NT2/D1 (cell line): ENCODE measurements around the gene B3GLCT.

Experiments used
- DNase-seq: peaks from one replicate; pipeline ENCODE4 v3.0.0-alpha.2; 2011; ENCODE audit warnings: low read depth, low spot score
- H3K27me3 ChIP-seq: 2 replicates; pipeline ENCODE4 v1.6.0; 2011; ENCODE audit warnings: mild to moderate bottlenecking; ENCODE audit not compliant: insufficient read length, insufficient read depth
- H3K36me3 ChIP-seq: 2 replicates; pipeline ENCODE4 v1.6.1; 2011; ENCODE audit warnings: mild to moderate bottlenecking, low read length, mixed read lengths; ENCODE audit not compliant: insufficient read depth, insufficient read length
- H3K4me1 ChIP-seq: 2 replicates; pipeline ENCODE4 v1.5.1; 2011; ENCODE audit not compliant: insufficient read depth, insufficient read length
- H3K4me3 ChIP-seq: 2 replicates; pipeline ENCODE4 v1.5.1; 2011; ENCODE audit warnings: low read depth; ENCODE audit not compliant: insufficient read length
- H3K9ac ChIP-seq: 2 replicates; pipeline ENCODE4 v1.6.0; 2011; ENCODE audit warnings: low read depth; ENCODE audit not compliant: insufficient read length
- H3K9me3 ChIP-seq: 2 replicates; pipeline ENCODE4 v1.5.1; 2011; ENCODE audit warnings: mild to moderate bottlenecking, low read length; ENCODE audit not compliant: insufficient read depth
- SUZ12 ChIP-seq: IDR thresholded peaks from 2 replicates; pipeline ENCODE4 v1.6.1; 2011; ENCODE audit not compliant: insufficient read length, insufficient read depth; ENCODE audit errors: extremely low read depth
- YY1 ChIP-seq: IDR thresholded peaks from 2 replicates; pipeline ENCODE4 v1.6.1; 2011; ENCODE audit not compliant: insufficient read length, insufficient read depth
- ZNF274 ChIP-seq: IDR thresholded peaks from 2 replicates; pipeline ENCODE4 v1.6.1; 2011; ENCODE audit warnings: mild to moderate bottlenecking, low read depth, low read length

B3GLCT gene

DNA sequence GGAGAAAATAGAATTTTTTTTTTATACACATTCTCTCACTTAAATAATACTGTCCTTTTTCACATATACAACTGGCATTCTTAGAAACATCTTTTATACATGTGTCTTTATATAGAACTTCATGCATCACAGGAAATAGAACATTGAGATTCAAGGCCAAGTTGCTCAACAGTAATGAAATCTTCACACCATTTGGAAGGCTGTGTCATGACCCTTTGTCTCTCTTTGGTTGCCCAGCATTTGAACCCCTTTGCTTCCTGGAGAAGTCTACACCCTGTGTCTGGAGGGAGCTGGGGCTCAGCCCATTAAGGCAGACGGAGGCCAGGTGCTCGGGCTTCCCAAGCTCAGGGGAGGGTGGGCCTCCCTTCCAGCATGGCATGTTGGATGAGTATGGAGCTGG, 41.1 kb downstream of the B3GLCT start:
- no peak overlapping the region for H3K9ac ChIP-seq
- no peaks in the 10 kb centered on the region for H3K36me3 ChIP-seq
- H3K4me3 ChIP-seq = no peak overlapping the region
- H3K27me3 ChIP-seq = no peaks in the 10 kb centered on the region
- no peak for TF ChIP-seq YY1
- no peak for TF ChIP-seq SUZ12
- no peak for TF ChIP-seq ZNF274
- H3K9me3 ChIP-seq = no peaks in the 10 kb centered on the region
- no peak for DNase-seq
- no peaks in the 10 kb centered on the region for H3K4me1 ChIP-seq

DNA sequence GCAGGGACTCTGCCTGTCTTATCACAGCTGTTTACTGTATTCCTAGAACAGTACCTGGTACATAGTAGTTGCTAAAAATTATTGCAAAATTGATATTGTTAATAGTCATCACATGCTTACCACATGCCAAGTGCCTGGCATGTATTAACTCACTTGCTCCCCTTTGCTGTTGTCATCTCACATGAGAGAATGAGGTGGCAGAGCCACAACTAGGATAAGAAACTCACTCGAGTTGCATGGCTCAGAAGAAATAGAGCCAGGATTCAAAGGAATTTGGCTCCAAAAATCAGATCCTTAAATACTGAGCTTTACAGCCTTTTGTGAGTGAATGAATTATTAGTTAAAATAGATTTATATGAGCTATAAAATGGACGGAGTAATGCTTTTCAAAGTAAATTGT, 42.6 kb downstream of the B3GLCT start:
- Histone ChIP-seq H3K4me1 (no peaks in the 10 kb centered on the region), H3K9ac (no peak overlapping the region), H3K4me3 (no peak overlapping the region), H3K36me3 (no peaks in the 10 kb centered on the region), H3K9me3 (no peaks in the 10 kb centered on the region), H3K27me3 (no peaks in the 10 kb centered on the region)
- no peak for DNase-seq
- TF ChIP-seq ZNF274 = no peak
- TF ChIP-seq SUZ12 = no peak
- TF ChIP-seq YY1 = no peak

DNA sequence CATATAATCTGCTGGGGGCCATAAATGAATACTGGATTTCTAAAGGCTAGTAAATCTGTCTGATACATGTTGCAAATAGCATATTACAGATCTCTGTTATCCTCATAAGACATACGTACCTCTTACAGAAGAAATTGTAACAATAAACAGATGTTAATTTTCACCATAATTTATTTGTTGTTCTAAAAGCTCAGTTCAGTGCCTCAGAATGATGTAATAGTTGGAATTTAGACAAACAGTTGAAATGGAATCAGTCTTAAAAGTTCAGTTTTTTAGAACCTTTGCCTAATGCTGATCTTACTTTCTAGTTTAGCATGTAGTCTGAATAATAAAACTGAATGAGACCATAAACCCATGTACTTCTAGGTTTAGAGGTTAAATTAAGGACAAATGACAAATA, 43.1 kb downstream of the B3GLCT start:
- H3K27me3 ChIP-seq = no peaks in the 10 kb centered on the region
- no peaks in the 10 kb centered on the region for H3K36me3 ChIP-seq
- no peak overlapping the region for H3K4me3 ChIP-seq
- DNase-seq = no peak
- H3K9ac ChIP-seq = no peak overlapping the region
- TF ChIP-seq SUZ12 = no peak
- TF ChIP-seq ZNF274 = no peak
- TF ChIP-seq YY1 = no peak
- no peaks in the 10 kb centered on the region for H3K9me3 ChIP-seq
- H3K4me1 ChIP-seq = no peaks in the 10 kb centered on the region

- no peak overlapping the region for H3K4me3 ChIP-seq
- no peaks in the 10 kb centered on the region for H3K4me1 ChIP-seq
- no peaks in the 10 kb centered on the region for H3K36me3 ChIP-seq
- H3K9me3 ChIP-seq = no peaks in the 10 kb centered on the region
- no peaks in the 10 kb centered on the region for H3K27me3 ChIP-seq
- no peak overlapping the region for H3K9ac ChIP-seq
- DNase-seq = no peak
- TF ChIP-seq SUZ12 (no peak), ZNF274 (no peak), YY1 (no peak)
Measured at GRCh38 chr13:31245598-31246373, 46.0 kb downstream of the B3GLCT start.

DNA sequence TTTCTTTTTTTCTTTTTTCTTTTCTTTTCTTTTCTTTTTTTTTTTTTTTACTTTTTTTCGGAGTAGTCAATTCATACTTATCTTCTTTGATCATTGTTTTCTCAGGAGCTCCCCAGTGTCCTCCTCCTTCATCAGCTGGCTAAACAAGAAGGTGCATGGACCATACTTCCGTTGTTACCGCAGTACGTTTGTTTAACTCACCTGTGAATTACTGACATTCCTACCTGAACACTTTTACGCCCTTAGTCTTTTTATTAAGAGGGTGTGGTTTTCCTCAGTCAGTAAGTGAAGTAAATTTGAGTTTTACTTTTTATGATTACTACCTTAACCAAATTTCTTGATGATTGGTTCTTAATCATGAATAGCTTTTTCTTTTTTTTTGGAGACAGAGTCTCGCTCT, 47.1 kb downstream of the B3GLCT start:
- H3K27me3 ChIP-seq = no peaks in the 10 kb centered on the region
- no peak overlapping the region for H3K4me3 ChIP-seq
- H3K36me3 ChIP-seq = no peaks in the 10 kb centered on the region
- no peak overlapping the region for H3K9ac ChIP-seq
- no peaks in the 10 kb centered on the region for H3K4me1 ChIP-seq
- TF ChIP-seq ZNF274 (no peak), SUZ12 (no peak), YY1 (no peak)
- H3K9me3 ChIP-seq = no peaks in the 10 kb centered on the region
- DNase-seq = no peak

- H3K36me3 ChIP-seq = no peaks in the 10 kb centered on the region
- no peak overlapping the region for H3K9ac ChIP-seq
- TF ChIP-seq YY1 (no peak), SUZ12 (no peak), ZNF274 (no peak)
- no peaks in the 10 kb centered on the region for H3K9me3 ChIP-seq
- H3K4me1 ChIP-seq = no peaks in the 10 kb centered on the region
- no peak for DNase-seq
- H3K27me3 ChIP-seq = no peaks in the 10 kb centered on the region
- no peak overlapping the region for H3K4me3 ChIP-seq
Measured at GRCh38 chr13:31248361-31248760, 48.6 kb downstream of the B3GLCT start.

GRCh38 chr13:31248965-31249539, 49.3 kb downstream of the B3GLCT start:
- Histone ChIP-seq H3K9ac (no peak overlapping the region), H3K36me3 (no peaks in the 10 kb centered on the region), H3K27me3 (no peaks in the 10 kb centered on the region), H3K9me3 (no peaks in the 10 kb centered on the region), H3K4me1 (no peaks in the 10 kb centered on the region), H3K4me3 (no peak overlapping the region)
- no peak for TF ChIP-seq ZNF274
- TF ChIP-seq SUZ12 = no peak
- no peak for TF ChIP-seq YY1
- no peak for DNase-seq
